ENCODE data around the gene P4HA2.

DNA sequence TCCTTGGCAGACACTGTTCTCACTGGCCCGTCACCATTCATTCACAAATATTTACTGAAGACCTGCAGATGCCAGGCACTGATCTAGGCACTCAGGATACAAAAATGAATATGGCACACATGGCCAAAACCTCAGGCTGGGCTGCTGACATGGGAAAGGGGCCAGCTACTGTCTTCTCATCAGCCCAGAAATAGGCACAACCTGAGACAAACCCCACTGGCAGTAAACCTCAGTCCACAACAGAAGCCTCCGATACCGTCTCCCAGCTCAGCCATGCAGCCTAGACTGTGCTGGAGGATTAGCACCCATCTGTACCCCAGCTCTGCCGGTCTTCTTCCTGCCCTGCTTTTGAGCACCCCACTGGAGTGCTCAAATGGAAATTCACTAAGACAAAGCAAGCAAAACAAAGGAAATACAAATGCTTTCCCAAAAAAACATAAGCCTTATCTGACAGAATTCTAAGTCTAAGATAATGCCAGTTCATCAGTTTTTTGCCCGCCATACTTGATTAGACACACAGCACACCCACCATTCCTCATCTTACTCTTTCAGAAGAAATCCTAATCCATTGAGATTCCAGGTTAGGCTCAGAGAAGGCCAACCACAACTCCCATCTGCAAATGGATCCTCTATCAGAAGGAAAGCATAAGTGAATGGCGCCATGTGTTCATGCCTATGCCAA, 8.2 kb downstream of the P4HA2 start:
- no peak for TF ChIP-seq CTCF (IDR thresholded peaks at IDR 0.05)
- TF ChIP-seq POLR2A (IDR thresholded peaks at IDR 0.05) = no peak
